ENCODE measurements around the gene NLRC3.

DNA sequence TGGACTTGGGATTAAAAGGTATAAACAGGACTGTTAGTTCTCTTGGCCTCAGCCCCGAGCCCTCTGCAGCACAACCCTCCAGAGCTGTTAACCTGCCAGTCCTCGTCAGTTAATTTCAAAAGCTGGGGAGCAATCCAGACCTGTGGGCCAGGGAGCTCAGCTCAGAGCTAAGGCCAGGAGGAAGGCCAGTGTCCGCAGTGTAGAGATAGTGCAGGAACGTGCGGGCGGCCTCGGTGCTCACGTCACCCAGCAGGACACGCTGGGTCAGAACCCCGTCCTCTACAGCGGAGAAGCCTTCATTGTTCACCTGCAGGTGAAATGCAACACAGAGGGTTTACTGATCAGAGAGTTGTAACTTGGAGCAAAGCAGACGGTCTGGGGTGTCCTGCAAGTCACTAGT, 15.4 kb upstream of the NLRC3 start:
- TF ChIP-seq NFE2L1 (CRISPR knock-in tag; IDR thresholded peaks at IDR 0.05) (no peak), TP53 (CRISPR knock-in tag; IDR thresholded peaks at IDR 0.05) (no peak), SP1 (CRISPR knock-in tag; conservative IDR thresholded peaks at IDR 0.05) (no peak), ZNF423 (CRISPR knock-in tag; IDR thresholded peaks at IDR 0.05) (no peak), NR2C2 (CRISPR knock-in tag; IDR thresholded peaks at IDR 0.05) (no peak), ZNF232 (CRISPR knock-in tag; IDR thresholded peaks at IDR 0.05) (no peak), CREM (CRISPR knock-in tag; IDR thresholded peaks at IDR 0.05) (no peak)
- TF ChIP-seq, protein P1, sequence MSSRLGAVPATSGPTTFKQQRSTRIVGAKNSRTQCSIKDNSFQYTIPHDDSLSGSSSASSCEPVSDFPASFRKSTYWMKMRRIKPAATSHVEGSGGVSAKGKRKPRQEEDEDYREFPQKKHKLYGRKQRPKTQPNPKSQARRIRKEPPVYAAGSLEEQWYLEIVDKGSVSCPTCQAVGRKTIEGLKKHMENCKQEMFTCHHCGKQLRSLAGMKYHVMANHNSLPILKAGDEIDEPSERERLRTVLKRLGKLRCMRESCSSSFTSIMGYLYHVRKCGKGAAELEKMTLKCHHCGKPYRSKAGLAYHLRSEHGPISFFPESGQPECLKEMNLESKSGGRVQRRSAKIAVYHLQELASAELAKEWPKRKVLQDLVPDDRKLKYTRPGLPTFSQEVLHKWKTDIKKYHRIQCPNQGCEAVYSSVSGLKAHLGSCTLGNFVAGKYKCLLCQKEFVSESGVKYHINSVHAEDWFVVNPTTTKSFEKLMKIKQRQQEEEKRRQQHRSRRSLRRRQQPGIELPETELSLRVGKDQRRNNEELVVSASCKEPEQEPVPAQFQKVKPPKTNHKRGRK (CRISPR knock-in tag; IDR thresholded peaks at IDR 0.05; ENCODE audit: borderline replicate concordance): no peak
- TF ChIP-seq, protein P2, sequence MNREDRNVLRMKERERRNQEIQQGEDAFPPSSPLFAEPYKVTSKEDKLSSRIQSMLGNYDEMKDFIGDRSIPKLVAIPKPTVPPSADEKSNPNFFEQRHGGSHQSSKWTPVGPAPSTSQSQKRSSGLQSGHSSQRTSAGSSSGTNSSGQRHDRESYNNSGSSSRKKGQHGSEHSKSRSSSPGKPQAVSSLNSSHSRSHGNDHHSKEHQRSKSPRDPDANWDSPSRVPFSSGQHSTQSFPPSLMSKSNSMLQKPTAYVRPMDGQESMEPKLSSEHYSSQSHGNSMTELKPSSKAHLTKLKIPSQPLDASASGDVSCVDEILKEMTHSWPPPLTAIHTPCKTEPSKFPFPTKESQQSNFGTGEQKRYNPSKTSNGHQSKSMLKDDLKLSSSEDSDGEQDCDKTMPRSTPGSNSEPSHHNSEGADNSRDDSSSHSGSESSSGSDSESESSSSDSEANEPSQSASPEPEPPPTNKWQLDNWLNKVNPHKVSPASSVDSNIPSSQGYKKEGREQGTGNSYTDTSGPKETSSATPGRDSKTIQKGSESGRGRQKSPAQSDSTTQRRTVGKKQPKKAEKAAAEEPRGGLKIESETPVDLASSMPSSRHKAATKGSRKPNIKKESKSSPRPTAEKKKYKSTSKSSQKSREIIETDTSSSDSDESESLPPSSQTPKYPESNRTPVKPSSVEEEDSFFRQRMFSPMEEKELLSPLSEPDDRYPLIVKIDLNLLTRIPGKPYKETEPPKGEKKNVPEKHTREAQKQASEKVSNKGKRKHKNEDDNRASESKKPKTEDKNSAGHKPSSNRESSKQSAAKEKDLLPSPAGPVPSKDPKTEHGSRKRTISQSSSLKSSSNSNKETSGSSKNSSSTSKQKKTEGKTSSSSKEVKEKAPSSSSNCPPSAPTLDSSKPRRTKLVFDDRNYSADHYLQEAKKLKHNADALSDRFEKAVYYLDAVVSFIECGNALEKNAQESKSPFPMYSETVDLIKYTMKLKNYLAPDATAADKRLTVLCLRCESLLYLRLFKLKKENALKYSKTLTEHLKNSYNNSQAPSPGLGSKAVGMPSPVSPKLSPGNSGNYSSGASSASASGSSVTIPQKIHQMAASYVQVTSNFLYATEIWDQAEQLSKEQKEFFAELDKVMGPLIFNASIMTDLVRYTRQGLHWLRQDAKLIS (CRISPR knock-in tag; IDR thresholded peaks at IDR 0.05; ENCODE audit: borderline replicate concordance): no peak
- TF ChIP-seq, protein P3, sequence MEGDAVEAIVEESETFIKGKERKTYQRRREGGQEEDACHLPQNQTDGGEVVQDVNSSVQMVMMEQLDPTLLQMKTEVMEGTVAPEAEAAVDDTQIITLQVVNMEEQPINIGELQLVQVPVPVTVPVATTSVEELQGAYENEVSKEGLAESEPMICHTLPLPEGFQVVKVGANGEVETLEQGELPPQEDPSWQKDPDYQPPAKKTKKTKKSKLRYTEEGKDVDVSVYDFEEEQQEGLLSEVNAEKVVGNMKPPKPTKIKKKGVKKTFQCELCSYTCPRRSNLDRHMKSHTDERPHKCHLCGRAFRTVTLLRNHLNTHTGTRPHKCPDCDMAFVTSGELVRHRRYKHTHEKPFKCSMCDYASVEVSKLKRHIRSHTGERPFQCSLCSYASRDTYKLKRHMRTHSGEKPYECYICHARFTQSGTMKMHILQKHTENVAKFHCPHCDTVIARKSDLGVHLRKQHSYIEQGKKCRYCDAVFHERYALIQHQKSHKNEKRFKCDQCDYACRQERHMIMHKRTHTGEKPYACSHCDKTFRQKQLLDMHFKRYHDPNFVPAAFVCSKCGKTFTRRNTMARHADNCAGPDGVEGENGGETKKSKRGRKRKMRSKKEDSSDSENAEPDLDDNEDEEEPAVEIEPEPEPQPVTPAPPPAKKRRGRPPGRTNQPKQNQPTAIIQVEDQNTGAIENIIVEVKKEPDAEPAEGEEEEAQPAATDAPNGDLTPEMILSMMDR (IDR thresholded peaks at IDR 0.05): no peak
- TF ChIP-seq, protein P4, sequence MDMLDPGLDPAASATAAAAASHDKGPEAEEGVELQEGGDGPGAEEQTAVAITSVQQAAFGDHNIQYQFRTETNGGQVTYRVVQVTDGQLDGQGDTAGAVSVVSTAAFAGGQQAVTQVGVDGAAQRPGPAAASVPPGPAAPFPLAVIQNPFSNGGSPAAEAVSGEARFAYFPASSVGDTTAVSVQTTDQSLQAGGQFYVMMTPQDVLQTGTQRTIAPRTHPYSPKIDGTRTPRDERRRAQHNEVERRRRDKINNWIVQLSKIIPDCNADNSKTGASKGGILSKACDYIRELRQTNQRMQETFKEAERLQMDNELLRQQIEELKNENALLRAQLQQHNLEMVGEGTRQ (CRISPR knock-in tag; IDR thresholded peaks at IDR 0.05): no peak
- TF ChIP-seq, protein P5, sequence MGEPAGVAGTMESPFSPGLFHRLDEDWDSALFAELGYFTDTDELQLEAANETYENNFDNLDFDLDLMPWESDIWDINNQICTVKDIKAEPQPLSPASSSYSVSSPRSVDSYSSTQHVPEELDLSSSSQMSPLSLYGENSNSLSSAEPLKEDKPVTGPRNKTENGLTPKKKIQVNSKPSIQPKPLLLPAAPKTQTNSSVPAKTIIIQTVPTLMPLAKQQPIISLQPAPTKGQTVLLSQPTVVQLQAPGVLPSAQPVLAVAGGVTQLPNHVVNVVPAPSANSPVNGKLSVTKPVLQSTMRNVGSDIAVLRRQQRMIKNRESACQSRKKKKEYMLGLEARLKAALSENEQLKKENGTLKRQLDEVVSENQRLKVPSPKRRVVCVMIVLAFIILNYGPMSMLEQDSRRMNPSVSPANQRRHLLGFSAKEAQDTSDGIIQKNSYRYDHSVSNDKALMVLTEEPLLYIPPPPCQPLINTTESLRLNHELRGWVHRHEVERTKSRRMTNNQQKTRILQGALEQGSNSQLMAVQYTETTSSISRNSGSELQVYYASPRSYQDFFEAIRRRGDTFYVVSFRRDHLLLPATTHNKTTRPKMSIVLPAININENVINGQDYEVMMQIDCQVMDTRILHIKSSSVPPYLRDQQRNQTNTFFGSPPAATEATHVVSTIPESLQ (CRISPR knock-in tag; IDR thresholded peaks at IDR 0.05): no peak
- TF ChIP-seq, protein P6, sequence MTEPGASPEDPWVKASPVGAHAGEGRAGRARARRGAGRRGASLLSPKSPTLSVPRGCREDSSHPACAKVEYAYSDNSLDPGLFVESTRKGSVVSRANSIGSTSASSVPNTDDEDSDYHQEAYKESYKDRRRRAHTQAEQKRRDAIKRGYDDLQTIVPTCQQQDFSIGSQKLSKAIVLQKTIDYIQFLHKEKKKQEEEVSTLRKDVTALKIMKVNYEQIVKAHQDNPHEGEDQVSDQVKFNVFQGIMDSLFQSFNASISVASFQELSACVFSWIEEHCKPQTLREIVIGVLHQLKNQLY (CRISPR knock-in tag; IDR thresholded peaks at IDR 0.05): no peak
